ENCODE data around the gene P3H3. TPM values are rescaled to one million over a fixed set of nuclear protein-coding genes. Genes with fewer than 3 reads are reported as not detected.

The P3H3 gene
- total and polyA plus RNA-seq, 2 donors (not counting 3 experiments of a cell fraction or from before 2014, with no cell fraction given): 75.9 to 76.5 TPM

DNA sequence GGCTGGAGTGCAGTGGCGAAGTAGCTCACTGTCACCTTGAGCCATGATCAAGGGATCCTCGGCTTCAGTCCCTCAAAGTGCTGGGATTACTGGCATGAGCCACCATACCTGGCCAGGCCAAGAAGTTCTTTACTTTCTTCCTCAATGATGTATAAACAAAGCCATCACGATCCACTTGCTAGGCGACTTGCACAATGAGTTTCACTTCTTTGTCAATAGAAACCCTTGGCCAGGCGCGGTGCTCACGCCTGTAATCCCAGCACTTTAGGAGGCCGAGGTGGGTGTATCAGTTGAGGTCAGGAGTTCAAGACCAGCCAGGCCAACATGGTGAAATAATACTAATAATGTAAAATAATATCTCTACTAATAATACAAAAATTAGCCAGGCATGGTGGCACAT is 59.3 kb downstream of the P3H3 start:
- FAIRE-seq (no peak), DNase-seq (ENCODE audit: low read depth, low spot score) (no peak)
- no peak overlapping the region for H2AFZ ChIP-seq (ENCODE audit: low read depth, low read length)
- dilution Hi-C loops (cut with MboI; ENCODE audit: extremely low pct_ligation_motif_present, low sequenced_read_pairs) (no loop called here), intact Hi-C loops (cut with micrococcal nuclease) (no loop called here)
- no peak overlapping the region for H3K9ac ChIP-seq (replicated peaks; ENCODE audit: extremely low read depth, insufficient read depth, low read length)
- no peaks in the 10 kb centered on the region for H3K9me1 ChIP-seq (replicated peaks; ENCODE audit: control insufficient read depth, extremely low read depth, insufficient read depth, low read length)
- H3K27ac ChIP-seq (ENCODE audit: insufficient read depth, low read depth, low read length): no peak overlapping the region
- no TSS peak for BruUV-seq (replicated peaks)
- no peaks in the 10 kb centered on the region for H3K27me3 ChIP-seq (ENCODE audit: control insufficient read depth in 2 of 2, insufficient read depth in 2 of 2, low read length in 2 of 2)
- TF ChIP-seq JUN (IDR thresholded peaks at IDR 0.05; ENCODE audit: borderline replicate concordance, insufficient read depth, insufficient read length, low read depth) (no peak), EZH2 (IDR thresholded peaks at IDR 0.05; ENCODE audit: borderline replicate concordance, low read depth, low read length, severe bottlenecking) (no peak), MYC (IDR thresholded peaks at IDR 0.05; ENCODE audit: low read depth, low read length) (no peak), GATA2 (IDR thresholded peaks at IDR 0.05; ENCODE audit: insufficient read depth, insufficient read length, low read depth, low read length) (no peak), POLR2A (IDR thresholded peaks at IDR 0.05; ENCODE audit: low read depth, low read length) (no peak), FOS (IDR thresholded peaks at IDR 0.05; ENCODE audit: borderline replicate concordance, insufficient read depth, low read length) (no peak), POLR2AphosphoS5 (IDR thresholded peaks at IDR 0.05; ENCODE audit: insufficient read depth, low read depth, low read length) (no peak)
- TF ChIP-seq, protein P1, sequence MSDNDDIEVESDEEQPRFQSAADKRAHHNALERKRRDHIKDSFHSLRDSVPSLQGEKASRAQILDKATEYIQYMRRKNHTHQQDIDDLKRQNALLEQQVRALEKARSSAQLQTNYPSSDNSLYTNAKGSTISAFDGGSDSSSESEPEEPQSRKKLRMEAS (IDR thresholded peaks at IDR 0.05; ENCODE audit: insufficient read depth, insufficient read length): no peak
- TF ChIP-seq, protein P2, sequence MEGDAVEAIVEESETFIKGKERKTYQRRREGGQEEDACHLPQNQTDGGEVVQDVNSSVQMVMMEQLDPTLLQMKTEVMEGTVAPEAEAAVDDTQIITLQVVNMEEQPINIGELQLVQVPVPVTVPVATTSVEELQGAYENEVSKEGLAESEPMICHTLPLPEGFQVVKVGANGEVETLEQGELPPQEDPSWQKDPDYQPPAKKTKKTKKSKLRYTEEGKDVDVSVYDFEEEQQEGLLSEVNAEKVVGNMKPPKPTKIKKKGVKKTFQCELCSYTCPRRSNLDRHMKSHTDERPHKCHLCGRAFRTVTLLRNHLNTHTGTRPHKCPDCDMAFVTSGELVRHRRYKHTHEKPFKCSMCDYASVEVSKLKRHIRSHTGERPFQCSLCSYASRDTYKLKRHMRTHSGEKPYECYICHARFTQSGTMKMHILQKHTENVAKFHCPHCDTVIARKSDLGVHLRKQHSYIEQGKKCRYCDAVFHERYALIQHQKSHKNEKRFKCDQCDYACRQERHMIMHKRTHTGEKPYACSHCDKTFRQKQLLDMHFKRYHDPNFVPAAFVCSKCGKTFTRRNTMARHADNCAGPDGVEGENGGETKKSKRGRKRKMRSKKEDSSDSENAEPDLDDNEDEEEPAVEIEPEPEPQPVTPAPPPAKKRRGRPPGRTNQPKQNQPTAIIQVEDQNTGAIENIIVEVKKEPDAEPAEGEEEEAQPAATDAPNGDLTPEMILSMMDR (IDR thresholded peaks at IDR 0.05; ENCODE audit: extremely low read depth in 1 of 2, insufficient read depth in 1 of 2, low read depth in 1 of 2, low read length in 2 of 2): no peak
- no peaks in the 10 kb centered on the region for H3K9me3 ChIP-seq (replicated peaks; ENCODE audit: control insufficient read depth, insufficient read depth, low read length)
- ChIA-PET CTCF (interaction anchor here (0.6 kb wide), 1 partner anchor 14 kb away, joined by 3 read pairs; the partner anchor contains the start of gene SPSB2), POLR2A (no interaction called here)
- H3K4me1 ChIP-seq (ENCODE audit: control insufficient read depth, extremely low read depth, insufficient read depth, low read length): peaks cover 10% of the 10 kb centered on the region
- peaks cover 3 to 11% of the 10 kb centered on the region in 2 experiments for H3K36me3 ChIP-seq (ENCODE audit: control insufficient read depth in 2 of 2, extremely low read depth in 1 of 2, insufficient read depth in 2 of 2, low read length in 2 of 2)
- no peak overlapping the region for H3K4me2 ChIP-seq (ENCODE audit: insufficient read depth, low read length)
- no peaks in the 10 kb centered on the region for H4K20me1 ChIP-seq (replicated peaks; ENCODE audit: control insufficient read depth, extremely low read depth, insufficient read depth, low read length)
- no peaks in the 10 kb centered on the region for H3K79me2 ChIP-seq (ENCODE audit: control insufficient read depth, insufficient read depth, low read length)
- H3K4me3 ChIP-seq (replicated peaks in 1 of 3; ENCODE audit: insufficient read depth in 1 of 3, low read depth in 1 of 3, low read length in 3 of 3): no peak overlapping the region

Measured in endothelial cell of umbilical vein (primary cell).